ENCODE results near the gene RELA.
A peak's percentile ranks its signal among the peaks of the same experiment; 100 is the strongest.
"Not testable (repeated sequence)": the region's sequence is repeated elsewhere in the genome, so short reads cannot be mapped to it uniquely, and the experiment has no call there.

Gene RELA

GRCh38 chr11:65662247-65662798 lies 393 bp downstream of the RELA start:
- H3K4me1 ChIP-seq (ENCODE audit: low read depth, poor library complexity, severe bottlenecking) = peaks cover 17% of the 10 kb centered on the region
- no peaks in the 10 kb centered on the region for H4K20me1 ChIP-seq (ENCODE audit: insufficient read depth)
- H3K79me2 ChIP-seq (ENCODE audit: insufficient read depth, low read depth) = peaks cover 16% of the 10 kb centered on the region
- H2AFZ ChIP-seq (ENCODE audit: low read depth) = peak overlapping the region; percentile 89
- H3K27ac ChIP-seq = peak overlapping the region; percentile 89
- no peaks in the 10 kb centered on the region for H3K27me3 ChIP-seq (ENCODE audit: insufficient read depth, low read depth)
- TF ChIP-seq CTCF (conservative IDR thresholded peaks at IDR 0.05; ENCODE audit: low read depth, low read length) = no peak
- H3K36me3 ChIP-seq (ENCODE audit: insufficient read depth) = peaks cover 3% of the 10 kb centered on the region; the same call in 1 of the 2 replicates
- H3K9ac ChIP-seq = peak overlapping the region; percentile 70
- H3K4me2 ChIP-seq = peak overlapping the region; percentile 94
- no peak overlapping the region for H3K4me3 ChIP-seq (IDR thresholded peaks at IDR 0.05; ENCODE audit: insufficient read depth, low read depth, low read length)

GRCh38 chr11:65661599-65662246 lies 993 bp downstream of the RELA start:
- Histone ChIP-seq H3K9ac (peak overlapping the region; percentile 70), H3K4me1 (ENCODE audit: low read depth, poor library complexity, severe bottlenecking) (peaks cover 17% of the 10 kb centered on the region), H3K27ac (peak overlapping the region; percentile 89; the same call in 1 of the 2 replicates), H3K36me3 (ENCODE audit: insufficient read depth) (peaks cover 3% of the 10 kb centered on the region; the same call in 1 of the 2 replicates), H3K4me2 (peak overlapping the region; percentile 94), H3K27me3 (ENCODE audit: insufficient read depth, low read depth) (no peaks in the 10 kb centered on the region), H3K4me3 (IDR thresholded peaks at IDR 0.05; ENCODE audit: insufficient read depth, low read depth, low read length) (no peak overlapping the region), H2AFZ (ENCODE audit: low read depth) (no peak overlapping the region; the same call in 1 of the 2 replicates), H4K20me1 (ENCODE audit: insufficient read depth) (no peaks in the 10 kb centered on the region), H3K79me2 (ENCODE audit: insufficient read depth, low read depth) (peaks cover 16% of the 10 kb centered on the region)
- no peak for TF ChIP-seq CTCF (conservative IDR thresholded peaks at IDR 0.05; ENCODE audit: low read depth, low read length)

GRCh38 chr11:65660908-65661307 lies 1.8 kb downstream of the RELA start:
- H3K9ac ChIP-seq; H3K36me3 ChIP-seq (ENCODE audit: insufficient read depth); H3K27me3 ChIP-seq (ENCODE audit: insufficient read depth, low read depth); H3K27ac ChIP-seq; H3K4me3 ChIP-seq (IDR thresholded peaks at IDR 0.05; ENCODE audit: insufficient read depth, low read depth, low read length); H2AFZ ChIP-seq (ENCODE audit: low read depth); H3K4me2 ChIP-seq; H4K20me1 ChIP-seq (ENCODE audit: insufficient read depth): not testable (repeated sequence)
- Histone ChIP-seq H3K4me1 (ENCODE audit: low read depth, poor library complexity, severe bottlenecking) (peaks cover 17% of the 10 kb centered on the region), H3K79me2 (ENCODE audit: insufficient read depth, low read depth) (peaks cover 16% of the 10 kb centered on the region)

GRCh38 chr11:65660038-65660437 lies 2.7 kb downstream of the RELA start:
- H4K20me1 ChIP-seq (ENCODE audit: insufficient read depth) = no peaks in the 10 kb centered on the region
- no peak for TF ChIP-seq CTCF (conservative IDR thresholded peaks at IDR 0.05; ENCODE audit: low read depth, low read length)
- peaks cover 17% of the 10 kb centered on the region for H3K4me1 ChIP-seq (ENCODE audit: low read depth, poor library complexity, severe bottlenecking)
- H3K4me3 ChIP-seq (IDR thresholded peaks at IDR 0.05; ENCODE audit: insufficient read depth, low read depth, low read length) = no peak overlapping the region
- no peak overlapping the region for H3K4me2 ChIP-seq
- no peak overlapping the region for H2AFZ ChIP-seq (ENCODE audit: low read depth)
- H3K36me3 ChIP-seq (ENCODE audit: insufficient read depth) = peaks cover 3% of the 10 kb centered on the region; the same call in 1 of the 2 replicates
- H3K27ac ChIP-seq = no peak overlapping the region
- H3K27me3 ChIP-seq (ENCODE audit: insufficient read depth, low read depth) = no peaks in the 10 kb centered on the region
- no peak overlapping the region for H3K9ac ChIP-seq
- peaks cover 16% of the 10 kb centered on the region for H3K79me2 ChIP-seq (ENCODE audit: insufficient read depth, low read depth)

Data from KMS-11 (cell line).